Hypothalamus (tissue), 51 donors: ENCODE results near the gene PHF21A.

ENCODE experiments used
- DNase-seq, 51 donors: peaks; one replicate each; lab custom pipeline; 2025; lab: John Stamatoyannopoulos, UW

Gene PHF21A

GRCh38 chr11:46079662-46080061 lies 41.6 kb downstream of the PHF21A start:
- no peak for DNase-seq

- DNase-seq = no peak
Observed at GRCh38 chr11:46075928-46076327, 45.3 kb downstream of the PHF21A start.

GRCh38 chr11:46075168-46075567 lies 46.1 kb downstream of the PHF21A start:
- peak in 1 of 51 donors; percentile 48 for DNase-seq

- DNase-seq = no peak
Observed at GRCh38 chr11:46073632-46074031, 47.6 kb downstream of the PHF21A start.

- DNase-seq = no peak
Observed at GRCh38 chr11:46072172-46072964, 48.9 kb downstream of the PHF21A start.

- DNase-seq = no peak
Observed at GRCh38 chr11:46071091-46071490, 50.2 kb downstream of the PHF21A start.

- DNase-seq = no peak
Observed at GRCh38 chr11:46069595-46069994, 51.7 kb downstream of the PHF21A start.

- DNase-seq = no peak
Observed at GRCh38 chr11:46066335-46066734, 54.9 kb downstream of the PHF21A start.

GRCh38 chr11:46065681-46066080 lies 55.6 kb downstream of the PHF21A start:
- no peak for DNase-seq

GRCh38 chr11:46064221-46064620 lies 57.0 kb downstream of the PHF21A start:
- DNase-seq = no peak

- DNase-seq = no peak
Observed at GRCh38 chr11:46063138-46063537, 58.1 kb downstream of the PHF21A start.

- DNase-seq = no peak
Observed at GRCh38 chr11:46060013-46060412, 61.2 kb downstream of the PHF21A start.

- DNase-seq = no peak
Observed at GRCh38 chr11:46057489-46057888, 63.8 kb downstream of the PHF21A start.

- no peak for DNase-seq
Observed at GRCh38 chr11:46055371-46055770, 65.9 kb downstream of the PHF21A start.

- DNase-seq = no peak
Observed at GRCh38 chr11:46051102-46051501, 70.2 kb downstream of the PHF21A start.

- DNase-seq = no peak
Observed at GRCh38 chr11:46050662-46051061, 70.6 kb downstream of the PHF21A start.

GRCh38 chr11:46050003-46050461 lies 71.2 kb downstream of the PHF21A start:
- no peak for DNase-seq

- no peak for DNase-seq
Observed at GRCh38 chr11:46049325-46049897, 71.8 kb downstream of the PHF21A start.

GRCh38 chr11:46048198-46048597 lies 73.1 kb downstream of the PHF21A start:
- no peak for DNase-seq

- DNase-seq = no peak
Observed at GRCh38 chr11:46047520-46047919, 73.7 kb downstream of the PHF21A start.

- DNase-seq = no peak
Observed at GRCh38 chr11:46045811-46046210, 75.4 kb downstream of the PHF21A start.

- DNase-seq = no peak
Observed at GRCh38 chr11:46044601-46045000, 76.7 kb downstream of the PHF21A start.
